ENCODE measurements around the gene ATP10B.

The ATP10B gene

GRCh38 chr5:160697281-160697680, 154.7 kb downstream of the ATP10B start:
- DNase-seq (no peak), ATAC-seq (ENCODE audit: insufficient read depth, low read depth) (no peak)
- H3K36me3 ChIP-seq (ENCODE audit: insufficient read depth, low read length): no peaks in the 10 kb centered on the region
- no peaks in the 10 kb centered on the region for H4K20me1 ChIP-seq (ENCODE audit: insufficient read depth, low read length)
- H3K9me3 ChIP-seq (ENCODE audit: insufficient read depth, low read length, severe bottlenecking): no peaks in the 10 kb centered on the region
- no peak overlapping the region for H3K4me2 ChIP-seq (ENCODE audit: insufficient read depth, low read length)
- no peak overlapping the region for H3K4me3 ChIP-seq (ENCODE audit: low read depth in 1 of 2, low read length in 2 of 2)
- H2AFZ ChIP-seq (ENCODE audit: low read depth, low read length): no peak overlapping the region
- H3K9ac ChIP-seq (ENCODE audit: low read depth, low read length): no peak overlapping the region
- no peaks in the 10 kb centered on the region for H3K27me3 ChIP-seq (ENCODE audit: insufficient read depth, low read length, poor library complexity)
- H3K79me2 ChIP-seq (ENCODE audit: insufficient read depth, low read length): no peaks in the 10 kb centered on the region
- TF ChIP-seq CTCF (IDR thresholded peaks at IDR 0.05; ENCODE audit: borderline replicate concordance, extremely low read depth, low read length, poor library complexity, severe bottlenecking) (no peak), EZH2 (IDR thresholded peaks at IDR 0.05; ENCODE audit: borderline replicate concordance, low read depth, low read length, severe bottlenecking) (no peak)
- H3K27ac ChIP-seq (ENCODE audit: low read length): no peak overlapping the region
- H3K4me1 ChIP-seq (ENCODE audit: insufficient read depth, low read length): no peaks in the 10 kb centered on the region

DNA sequence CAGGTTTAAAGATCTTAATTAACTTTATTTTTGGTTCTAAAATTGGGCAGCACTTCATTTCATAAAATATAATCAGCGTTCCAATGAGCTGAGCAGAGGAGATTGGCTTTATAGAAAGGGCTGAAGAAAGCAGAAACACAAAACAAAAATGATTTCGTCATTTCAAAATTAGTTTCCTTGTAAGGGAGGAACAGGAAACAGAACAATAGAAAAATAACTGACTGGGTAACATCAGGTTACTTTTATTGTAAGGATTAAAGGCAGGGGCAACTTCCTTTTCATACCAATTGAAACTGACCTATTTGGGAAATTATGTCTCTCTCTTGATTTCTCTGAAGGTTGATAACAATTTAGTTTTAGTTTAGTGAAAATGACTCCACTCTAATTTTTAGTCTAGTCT, 157.1 kb downstream of the ATP10B start:
- Histone ChIP-seq H3K4me1 (ENCODE audit: insufficient read depth, low read length) (no peaks in the 10 kb centered on the region), H2AFZ (ENCODE audit: low read depth, low read length) (no peak overlapping the region), H4K20me1 (ENCODE audit: insufficient read depth, low read length) (no peaks in the 10 kb centered on the region), H3K36me3 (ENCODE audit: insufficient read depth, low read length) (no peaks in the 10 kb centered on the region), H3K4me2 (ENCODE audit: insufficient read depth, low read length) (no peak overlapping the region), H3K79me2 (ENCODE audit: insufficient read depth, low read length) (no peaks in the 10 kb centered on the region), H3K27me3 (ENCODE audit: insufficient read depth, low read length, poor library complexity) (no peaks in the 10 kb centered on the region), H3K9ac (ENCODE audit: low read depth, low read length) (no peak overlapping the region), H3K27ac (ENCODE audit: low read length) (no peak overlapping the region), H3K9me3 (ENCODE audit: insufficient read depth, low read length, severe bottlenecking) (no peaks in the 10 kb centered on the region), H3K4me3 (ENCODE audit: low read depth in 1 of 2, low read length in 2 of 2) (no peak overlapping the region)
- DNase-seq (no peak), ATAC-seq (ENCODE audit: insufficient read depth, low read depth) (no peak)
- TF ChIP-seq EZH2 (IDR thresholded peaks at IDR 0.05; ENCODE audit: borderline replicate concordance, low read depth, low read length, severe bottlenecking): no peak
- no peak for TF ChIP-seq CTCF (IDR thresholded peaks at IDR 0.05; ENCODE audit: borderline replicate concordance, extremely low read depth, low read length, poor library complexity, severe bottlenecking)

DNA sequence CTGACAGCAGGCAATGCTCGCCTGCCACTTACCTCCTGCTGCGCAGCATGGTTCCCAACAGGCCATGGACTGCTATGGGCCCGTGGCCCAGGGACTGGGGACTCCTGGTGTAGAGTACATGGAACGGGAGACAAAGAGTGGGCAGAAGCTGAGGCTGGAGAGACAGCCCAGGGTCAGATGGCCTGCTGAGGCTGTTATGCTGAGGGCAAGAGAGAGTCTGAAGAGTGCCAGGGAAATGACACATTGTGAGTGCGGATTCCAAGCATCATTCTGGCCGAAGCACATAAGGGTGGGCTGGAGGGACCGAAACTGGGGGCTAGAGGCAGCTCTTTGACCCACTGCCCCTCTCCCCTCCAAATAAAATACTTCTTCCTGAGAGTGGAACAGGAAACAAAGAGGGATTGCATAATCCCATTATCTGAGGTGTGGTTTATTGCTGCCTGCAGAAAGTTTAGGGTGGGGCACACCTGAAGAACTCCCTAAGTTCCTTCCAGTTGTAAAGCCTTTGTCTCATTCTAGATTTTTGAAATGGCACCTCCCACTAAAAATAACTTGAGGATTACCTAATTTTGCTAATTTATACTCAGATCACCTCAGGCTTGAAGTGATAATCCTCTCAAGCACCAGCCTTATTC, 158.1 kb downstream of the ATP10B start:
- no peaks in the 10 kb centered on the region for H3K4me1 ChIP-seq (ENCODE audit: insufficient read depth, low read length)

More for the DNA sequence above, 158.1 kb downstream of the ATP10B start:
- Histone ChIP-seq H2AFZ (ENCODE audit: low read depth, low read length) (no peak overlapping the region), H3K27me3 (ENCODE audit: insufficient read depth, low read length, poor library complexity) (no peaks in the 10 kb centered on the region), H3K4me3 (ENCODE audit: low read depth in 1 of 2, low read length in 2 of 2) (no peak overlapping the region), H4K20me1 (ENCODE audit: insufficient read depth, low read length) (no peaks in the 10 kb centered on the region), H3K36me3 (ENCODE audit: insufficient read depth, low read length) (no peaks in the 10 kb centered on the region), H3K9me3 (ENCODE audit: insufficient read depth, low read length, severe bottlenecking) (no peaks in the 10 kb centered on the region), H3K79me2 (ENCODE audit: insufficient read depth, low read length) (no peaks in the 10 kb centered on the region), H3K27ac (ENCODE audit: low read length) (no peak overlapping the region), H3K4me2 (ENCODE audit: insufficient read depth, low read length) (no peak overlapping the region), H3K9ac (ENCODE audit: low read depth, low read length) (no peak overlapping the region)
- DNase-seq: no peak
- no peak for ATAC-seq (ENCODE audit: insufficient read depth, low read depth)
- TF ChIP-seq CTCF (IDR thresholded peaks at IDR 0.05; ENCODE audit: borderline replicate concordance, extremely low read depth, low read length, poor library complexity, severe bottlenecking): no peak
- TF ChIP-seq EZH2 (IDR thresholded peaks at IDR 0.05; ENCODE audit: borderline replicate concordance, low read depth, low read length, severe bottlenecking): no peak

Measured in DND-41 (cell line).